Mesodermal cell (in vitro differentiated cells): ENCODE results near the gene PM20D1. TPM values are rescaled to one million over a fixed set of nuclear protein-coding genes. Genes with fewer than 3 reads are reported as not detected.
"Not testable (repeated sequence)": the region's sequence is repeated elsewhere in the genome, so short reads cannot be mapped to it uniquely, and the experiment has no call there.

Experiments
- H3K27ac ChIP-seq: 2 replicates; pipeline ENCODE4 v1.7.0; 2013; ENCODE audit warnings: mild to moderate bottlenecking, low read depth, low read length, moderate library complexity; ENCODE audit not compliant: severe bottlenecking
- H3K36me3 ChIP-seq: 2 replicates; pipeline ENCODE4 v1.7.1; 2013; ENCODE audit warnings: mild to moderate bottlenecking, low read length, moderate library complexity; ENCODE audit not compliant: control insufficient read depth, insufficient read depth
- H3K4me1 ChIP-seq: one replicate; pipeline ENCODE4 v1.7.1; 2013; ENCODE audit warnings: mild to moderate bottlenecking, low read length; ENCODE audit not compliant: insufficient read depth, control insufficient read depth, poor library complexity, severe bottlenecking
- H3K4me3 ChIP-seq: 2 replicates; pipeline ENCODE4 v1.7.0; 2013; ENCODE audit warnings: low read length, control low read depth, mild to moderate bottlenecking; ENCODE audit not compliant: insufficient read depth, poor library complexity, severe bottlenecking; ENCODE audit errors: extremely low read depth
- H3K9me3 ChIP-seq: 2 replicates; pipeline ENCODE4 v1.7.1; 2013; ENCODE audit warnings: mild to moderate bottlenecking, low read length, moderate library complexity; ENCODE audit not compliant: control insufficient read depth
- WGBS, 2 experiments: methylation state at CpG; one replicate each; pipeline ENCODE4 v1.1.5; 2013; ENCODE audit warnings: missing lambda C conversion rate in 2 of 2; ENCODE audit not compliant: insufficient coverage in 2 of 2; 5-methylcytosine and 5-hydroxymethylcytosine counted together
- polyA plus RNA-seq, 2 experiments: library from polyadenylated mRNA; stranded (reverse); fragments of 50-300 nt; gene quantifications; one replicate each; pipeline ENCODE4 v1.2.3, GENCODE V29; 2013

The PM20D1 gene
- polyA plus RNA-seq (2013, experiment 1 of 2): not detected
- polyA plus RNA-seq (2013, experiment 2 of 2): not detected

- H3K27ac ChIP-seq: no peak within 1 kb of the TSS
- WGBS, 2 experiments: 98% methylated on average over 35 to 39 of the region's 39 CpGs
Observed at GRCh38 chr1:205849619-205850355, at the start of gene PM20D1. Gene PM20D1, minus strand, starts transcription at chr1:205850132. Its CDS starts 60 bp downstream, at chr1:205850072.

GRCh38 chr1:205896351-205896750 lies 46.4 kb upstream of the PM20D1 start:
- Histone ChIP-seq H3K4me3 (no peak overlapping the region), H3K27ac (no peak overlapping the region), H3K4me1 (peaks cover 4% of the 10 kb centered on the region), H3K9me3 (peaks cover 18% of the 10 kb centered on the region), H3K36me3 (peaks cover 6% of the 10 kb centered on the region)
- 78 to 88% methylated on average over 1 of the region's 1 CpG for WGBS, 2 experiments

More at GRCh38 chr1:205849619-205850355, at the start of gene PM20D1:
- H3K4me1 ChIP-seq: no peaks in the 10 kb centered on the region
- H3K4me3 ChIP-seq: no peak within 1 kb of the TSS
- no peaks in the 10 kb centered on the region for H3K9me3 ChIP-seq
- H3K36me3 ChIP-seq: no peaks in the 10 kb centered on the region

- peaks cover 17% of the 10 kb centered on the region for H3K9me3 ChIP-seq
- H3K4me1 ChIP-seq, H3K36me3 ChIP-seq, H3K4me3 ChIP-seq, H3K27ac ChIP-seq: not testable (repeated sequence)
- WGBS, 2 experiments: 100% methylated on average over 1 of the region's 3 CpGs; no CpG with 5 or more reads in 1 of the 2 experiments
Observed at GRCh38 chr1:205894119-205894518, 44.2 kb upstream of the PM20D1 start.

- 95% methylated on average over 2 of the region's 2 CpGs; no CpG with 5 or more reads in 1 of the 2 experiments for WGBS, 2 experiments
- peaks cover 20% of the 10 kb centered on the region for H3K9me3 ChIP-seq
- not testable (repeated sequence) for H3K4me3 ChIP-seq, H3K36me3 ChIP-seq, H3K27ac ChIP-seq, H3K4me1 ChIP-seq
Observed at GRCh38 chr1:205892175-205892574, 42.2 kb upstream of the PM20D1 start.

GRCh38 chr1:205891481-205891880 lies 41.5 kb upstream of the PM20D1 start:
- H3K4me3 ChIP-seq, H3K4me1 ChIP-seq, H3K36me3 ChIP-seq, H3K27ac ChIP-seq: not testable (repeated sequence)
- WGBS, 2 experiments: no CpG with 5 or more reads among the region's 2 CpGs
- peaks cover 21% of the 10 kb centered on the region for H3K9me3 ChIP-seq

- peaks cover 21% of the 10 kb centered on the region for H3K9me3 ChIP-seq
- H3K4me3 ChIP-seq, H3K27ac ChIP-seq, H3K36me3 ChIP-seq, H3K4me1 ChIP-seq: not testable (repeated sequence)
- WGBS, 2 experiments: 83 to 100% methylated on average over 1 to 2 of the region's 3 CpGs
Observed at GRCh38 chr1:205890631-205891030, 40.7 kb upstream of the PM20D1 start.

- Histone ChIP-seq H3K27ac (peak overlapping the region; percentile 58), H3K9me3 (peaks cover 21% of the 10 kb centered on the region)
- whole genome bisulfite sequencing, 2 experiments: 74 to 97% methylated on average over 3 of the region's 3 CpGs
- not testable (repeated sequence) for H3K4me3 ChIP-seq, H3K36me3 ChIP-seq, H3K4me1 ChIP-seq
Observed at GRCh38 chr1:205889706-205890105, 39.8 kb upstream of the PM20D1 start.

GRCh38 chr1:205889006-205889405 lies 39.1 kb upstream of the PM20D1 start:
- 88 to 94% methylated on average over 3 to 4 of the region's 4 CpGs for WGBS, 2 experiments

GRCh38 chr1:205883792-205884191 lies 33.9 kb upstream of the PM20D1 start:
- peaks cover 15% of the 10 kb centered on the region for H3K9me3 ChIP-seq
- no peak overlapping the region for H3K4me3 ChIP-seq
- no peak overlapping the region for H3K27ac ChIP-seq
- no peaks in the 10 kb centered on the region for H3K4me1 ChIP-seq
- H3K36me3 ChIP-seq: no peaks in the 10 kb centered on the region

More at GRCh38 chr1:205889006-205889405, 39.1 kb upstream of the PM20D1 start:
- not testable (repeated sequence) for H3K27ac ChIP-seq, H3K4me1 ChIP-seq, H3K4me3 ChIP-seq, H3K36me3 ChIP-seq
- H3K9me3 ChIP-seq: peaks cover 21% of the 10 kb centered on the region

GRCh38 chr1:205880923-205881322 lies 31.0 kb upstream of the PM20D1 start:
- Histone ChIP-seq H3K27ac (no peak overlapping the region), H3K9me3 (peaks cover 5% of the 10 kb centered on the region), H3K36me3 (no peaks in the 10 kb centered on the region), H3K4me3 (no peak overlapping the region), H3K4me1 (no peaks in the 10 kb centered on the region)

- Histone ChIP-seq H3K4me3 (no peak overlapping the region), H3K4me1 (no peaks in the 10 kb centered on the region), H3K36me3 (no peaks in the 10 kb centered on the region), H3K27ac (no peak overlapping the region), H3K9me3 (peaks cover 5% of the 10 kb centered on the region)
- 89 to 100% methylated on average over 1 of the region's 1 CpG for whole genome bisulfite sequencing, 2 experiments
Observed at GRCh38 chr1:205879974-205880373, 30.0 kb upstream of the PM20D1 start.
